Measurements from ENCODE around the gene KLF12.

- TF ChIP-seq, protein P1, sequence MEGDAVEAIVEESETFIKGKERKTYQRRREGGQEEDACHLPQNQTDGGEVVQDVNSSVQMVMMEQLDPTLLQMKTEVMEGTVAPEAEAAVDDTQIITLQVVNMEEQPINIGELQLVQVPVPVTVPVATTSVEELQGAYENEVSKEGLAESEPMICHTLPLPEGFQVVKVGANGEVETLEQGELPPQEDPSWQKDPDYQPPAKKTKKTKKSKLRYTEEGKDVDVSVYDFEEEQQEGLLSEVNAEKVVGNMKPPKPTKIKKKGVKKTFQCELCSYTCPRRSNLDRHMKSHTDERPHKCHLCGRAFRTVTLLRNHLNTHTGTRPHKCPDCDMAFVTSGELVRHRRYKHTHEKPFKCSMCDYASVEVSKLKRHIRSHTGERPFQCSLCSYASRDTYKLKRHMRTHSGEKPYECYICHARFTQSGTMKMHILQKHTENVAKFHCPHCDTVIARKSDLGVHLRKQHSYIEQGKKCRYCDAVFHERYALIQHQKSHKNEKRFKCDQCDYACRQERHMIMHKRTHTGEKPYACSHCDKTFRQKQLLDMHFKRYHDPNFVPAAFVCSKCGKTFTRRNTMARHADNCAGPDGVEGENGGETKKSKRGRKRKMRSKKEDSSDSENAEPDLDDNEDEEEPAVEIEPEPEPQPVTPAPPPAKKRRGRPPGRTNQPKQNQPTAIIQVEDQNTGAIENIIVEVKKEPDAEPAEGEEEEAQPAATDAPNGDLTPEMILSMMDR (IDR thresholded peaks at IDR 0.05; ENCODE audit: poor library complexity) = no peak
- TF ChIP-seq EZH2 (IDR thresholded peaks at IDR 0.05; ENCODE audit: borderline replicate concordance) (no peak), EZH2phosphoT487 (IDR thresholded peaks at IDR 0.05; ENCODE audit: low read depth, severe bottlenecking, unreplicated experiment) (no peak)
Observed at GRCh38 chr13:74104661-74105275, 29.4 kb downstream of the KLF12 start.
